ENCODE results near the gene CORIN.

The CORIN gene

DNA sequence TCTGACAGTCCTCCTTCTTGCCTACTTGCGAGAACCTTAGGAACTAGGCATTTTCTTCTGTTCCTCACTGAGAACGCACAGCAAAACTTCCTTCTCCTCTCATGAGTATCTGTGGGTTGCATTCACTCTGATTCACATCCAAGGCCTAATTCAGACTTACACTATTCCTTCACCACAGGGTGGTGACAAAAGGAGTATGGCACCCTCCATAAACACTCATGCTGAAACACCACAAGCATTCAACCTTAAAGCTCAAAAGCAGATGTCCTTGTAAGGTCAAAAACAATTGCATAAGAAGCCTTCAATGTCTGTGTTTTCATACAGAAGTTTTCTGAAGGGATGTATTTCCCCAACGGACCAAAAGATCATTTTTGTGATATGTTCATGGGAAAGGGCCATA lies 147.3 kb downstream of the CORIN start:
- no peak for DNase-seq (ENCODE audit: low read depth in 3 of 3)

DNA sequence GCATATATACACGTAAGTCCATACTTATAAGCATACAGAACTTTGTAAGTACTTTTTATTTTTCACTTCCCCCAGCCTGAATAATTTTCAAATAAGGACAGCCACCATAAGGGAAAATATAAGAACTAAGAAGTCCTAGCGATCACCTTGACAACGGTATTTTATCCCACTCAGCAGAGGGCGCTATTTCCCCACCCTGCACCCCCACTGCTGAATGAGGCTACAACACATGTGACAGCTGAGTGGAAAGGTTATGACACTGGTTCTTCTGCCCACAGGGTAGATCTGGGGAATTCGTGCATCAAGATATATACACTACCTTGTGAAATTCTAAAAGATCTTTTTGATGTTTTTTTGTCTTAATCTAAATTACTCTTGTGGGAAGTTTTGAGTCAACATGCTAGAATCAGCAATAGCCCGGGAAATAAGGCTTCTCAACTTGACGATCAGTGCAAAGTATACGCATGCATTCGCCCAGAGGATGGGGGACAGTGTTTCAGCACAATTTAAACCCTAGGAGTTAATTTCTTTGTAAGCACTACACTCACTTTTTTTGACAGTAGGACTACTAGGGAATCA lies 151.5 kb downstream of the CORIN start:
- DNase-seq (ENCODE audit: low read depth in 3 of 3), result peak; percentile 36 to 63 (median 49)

DNA sequence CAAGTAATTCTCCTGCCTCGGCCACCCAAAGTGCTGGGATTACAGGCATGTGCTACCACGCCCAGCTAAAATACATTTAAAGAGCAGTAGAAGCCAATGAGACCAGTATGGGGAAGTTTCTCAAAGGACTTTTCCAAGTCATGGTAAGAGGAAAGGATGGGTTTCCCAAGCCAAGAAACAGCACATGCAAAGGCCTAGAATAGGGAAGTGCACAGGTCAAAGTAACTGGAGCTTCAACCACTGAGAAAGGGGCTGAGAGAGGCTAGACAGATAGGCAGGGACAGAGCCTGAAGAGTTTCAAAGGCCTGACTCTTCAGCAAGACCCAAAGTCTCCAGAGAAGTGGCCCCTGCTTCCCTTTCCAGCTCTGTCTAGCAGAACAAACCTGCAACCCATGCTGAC lies 162.1 kb downstream of the CORIN start:
- no peak for DNase-seq (ENCODE audit: low read depth in 3 of 3)

DNA sequence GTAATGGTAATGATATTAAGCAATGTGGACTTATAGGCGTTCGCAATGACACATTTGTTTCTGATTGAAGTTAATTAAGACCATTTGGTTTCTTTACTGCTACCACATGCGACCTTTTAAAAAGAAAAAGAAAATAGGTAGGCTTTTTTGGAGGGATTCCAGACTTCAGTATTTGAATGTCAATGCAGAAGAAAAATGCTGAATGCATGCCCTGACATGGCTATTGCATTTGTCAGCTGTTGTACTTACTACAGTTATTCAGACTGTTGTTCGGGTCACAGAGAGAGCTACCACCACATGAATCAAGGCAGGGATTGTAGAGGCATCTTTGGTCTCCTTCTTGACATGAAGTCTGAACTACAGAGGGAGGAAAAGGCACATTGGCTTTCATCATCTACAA lies 163.7 kb downstream of the CORIN start:
- DNase-seq (ENCODE audit: low read depth in 3 of 3), result no peak

DNA sequence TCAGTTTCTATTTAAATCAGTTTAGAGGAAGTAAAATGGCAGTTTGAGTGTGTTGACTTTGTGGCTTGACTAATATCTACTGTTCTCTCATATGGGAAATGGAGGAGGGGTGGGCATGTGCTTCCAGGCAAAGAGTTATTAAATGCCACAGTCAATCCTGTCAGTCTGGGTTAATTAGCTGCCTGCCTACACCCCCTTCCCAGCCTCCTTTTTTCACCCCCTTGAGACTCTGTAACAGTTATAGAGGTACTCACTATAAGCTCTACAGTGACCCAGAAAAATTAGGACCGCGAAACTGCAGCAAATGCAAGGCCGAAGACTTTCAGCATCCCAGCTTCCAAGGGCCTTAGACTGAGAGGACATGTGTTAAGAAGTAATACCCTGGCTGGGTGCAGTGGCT lies 165.2 kb downstream of the CORIN start:
- DNase-seq (ENCODE audit: low read depth in 3 of 3), result no peak

DNA sequence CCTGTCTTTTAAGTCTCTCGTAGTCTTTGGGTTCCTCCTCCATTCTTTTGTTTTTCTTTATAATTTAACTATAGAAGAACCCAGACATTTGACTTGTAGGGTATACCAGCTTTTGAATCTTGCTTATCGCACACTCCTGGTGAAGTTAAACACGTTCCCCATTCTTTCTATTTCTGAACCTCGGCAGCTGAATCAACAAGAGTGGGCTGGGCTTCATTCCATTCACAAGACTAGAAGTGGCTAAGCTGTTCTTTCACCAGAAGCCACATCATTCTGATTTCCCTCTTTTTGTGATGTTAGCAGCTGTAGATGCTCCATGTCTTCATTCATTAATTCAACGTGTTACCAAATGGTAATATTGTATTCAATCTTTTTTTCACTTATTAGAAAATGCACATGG lies 167.9 kb downstream of the CORIN start:
- no peak for DNase-seq (ENCODE audit: low read depth in 3 of 3)

DNA sequence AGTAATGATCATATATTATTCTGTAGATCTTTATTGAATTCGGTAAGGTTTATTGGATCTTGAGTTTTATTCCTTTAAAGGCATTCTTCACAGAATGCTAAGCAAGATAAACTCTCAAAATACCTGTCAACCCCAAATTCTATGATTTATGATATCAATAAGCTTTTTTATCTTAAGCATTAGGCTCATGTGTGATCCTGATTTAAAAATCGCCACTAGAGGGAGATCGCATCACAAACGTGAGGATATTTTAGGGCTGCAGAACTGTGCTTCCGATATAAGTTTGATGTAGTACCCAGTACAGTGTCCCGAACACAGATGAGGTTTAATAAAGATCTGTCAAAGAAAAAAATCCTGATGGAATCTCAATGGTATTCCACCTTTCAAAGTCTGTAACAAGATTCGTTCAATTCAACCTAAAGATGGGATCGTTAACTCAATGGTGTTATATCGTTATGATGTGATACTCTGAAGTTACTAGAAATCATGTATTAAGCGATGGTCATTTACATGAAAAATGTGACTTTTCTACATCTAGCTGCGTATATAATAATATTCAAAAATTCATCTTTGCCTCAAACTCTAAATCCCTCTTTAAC lies 169.0 kb downstream of the CORIN start:
- no peak for DNase-seq (ENCODE audit: low read depth in 3 of 3)

DNA sequence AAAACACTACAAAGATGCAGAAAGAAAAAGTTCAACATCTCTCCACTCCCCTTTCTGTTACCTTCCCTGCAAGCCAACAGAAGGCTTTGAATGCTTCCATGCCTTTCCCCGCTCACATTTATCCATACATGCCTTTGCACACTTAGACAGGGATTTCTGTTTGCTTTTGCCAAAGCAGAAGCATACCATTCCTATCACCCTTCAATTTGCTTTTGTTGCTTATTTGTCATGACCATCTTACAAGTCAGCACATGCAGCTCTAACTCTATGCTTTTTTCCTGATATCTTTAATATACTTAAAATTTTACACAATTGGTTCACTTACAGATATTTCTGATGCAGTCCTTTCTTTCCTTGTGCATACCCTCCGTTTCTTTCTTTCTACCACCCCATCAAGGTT lies 169.6 kb downstream of the CORIN start:
- no peak for DNase-seq (ENCODE audit: low read depth in 3 of 3)

DNA sequence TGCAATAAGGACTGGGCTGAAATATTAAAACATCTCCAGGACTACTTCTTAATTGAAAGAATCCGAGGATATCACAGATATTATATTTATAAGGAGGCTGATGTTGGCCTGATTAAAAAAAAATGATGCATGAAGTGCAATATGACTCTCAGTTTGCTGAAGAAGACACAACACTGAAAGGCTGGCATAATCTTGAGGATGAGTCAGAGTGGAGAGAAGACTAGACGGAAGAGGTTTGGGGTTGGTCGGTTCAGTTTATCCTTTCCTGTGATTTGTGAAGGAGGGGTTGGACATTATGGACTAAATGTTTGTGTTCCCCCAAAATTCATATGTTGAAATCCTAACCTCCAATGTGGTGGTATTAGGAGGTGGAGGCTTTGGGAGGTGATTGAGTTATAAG lies 170.3 kb downstream of the CORIN start:
- no peak for DNase-seq (ENCODE audit: low read depth in 3 of 3)

DNA sequence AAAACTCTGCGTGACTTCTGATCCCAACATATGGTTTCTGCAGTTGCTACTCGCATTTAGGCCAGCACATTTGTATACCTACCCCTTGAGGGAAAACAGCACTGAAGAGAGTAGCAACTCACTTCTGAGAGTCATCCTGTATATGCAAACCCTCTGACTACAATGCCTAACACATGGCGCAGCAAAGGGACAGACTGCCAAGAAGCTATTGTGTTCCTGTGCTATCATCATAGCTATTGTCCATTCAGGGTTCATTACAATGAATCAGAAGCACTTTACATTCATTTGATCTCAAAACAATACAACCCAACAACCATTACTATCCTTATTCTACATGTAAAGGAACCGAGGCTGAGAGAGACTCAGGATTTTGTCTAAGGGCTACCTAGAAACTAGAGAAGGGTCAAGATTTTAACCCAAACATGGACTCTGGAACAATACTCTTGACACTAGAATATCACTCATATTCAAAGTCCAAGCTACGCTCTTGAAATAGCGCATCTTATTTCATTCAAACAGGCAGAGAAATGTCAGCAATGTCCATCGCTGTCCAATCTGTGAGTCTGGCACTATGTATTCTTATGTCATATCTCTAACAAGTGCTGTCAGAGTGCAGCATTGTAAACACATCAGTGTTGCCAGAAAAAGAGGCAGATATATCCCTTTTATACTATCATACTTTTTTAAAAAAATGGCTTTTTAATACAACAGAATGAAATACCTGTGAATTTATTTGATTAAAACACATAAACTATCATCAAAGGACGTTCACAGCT lies 173.6 kb downstream of the CORIN start:
- DNase-seq (ENCODE audit: low read depth in 3 of 3), result no peak

DNA sequence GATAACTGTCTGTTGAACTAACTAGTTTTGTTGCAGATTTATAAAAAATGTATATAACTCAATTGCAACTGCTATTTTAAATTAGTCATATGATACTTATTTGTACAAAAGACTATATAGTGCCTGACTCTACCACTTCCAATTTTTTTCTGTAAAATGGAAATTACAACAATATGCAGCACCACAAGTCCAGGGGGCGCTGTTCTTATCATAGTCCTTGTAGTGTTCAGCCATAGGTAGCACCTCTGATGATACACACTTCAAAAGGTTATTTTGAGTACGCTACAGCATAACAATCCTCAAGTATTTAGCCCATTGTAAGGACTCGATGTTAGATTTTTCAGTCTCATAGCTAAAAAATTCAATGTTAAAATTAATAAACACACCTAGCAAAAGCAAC lies 174.9 kb downstream of the CORIN start:
- DNase-seq (ENCODE audit: low read depth in 3 of 3), result peak in 1 of 3 experiments; percentile 15

DNA sequence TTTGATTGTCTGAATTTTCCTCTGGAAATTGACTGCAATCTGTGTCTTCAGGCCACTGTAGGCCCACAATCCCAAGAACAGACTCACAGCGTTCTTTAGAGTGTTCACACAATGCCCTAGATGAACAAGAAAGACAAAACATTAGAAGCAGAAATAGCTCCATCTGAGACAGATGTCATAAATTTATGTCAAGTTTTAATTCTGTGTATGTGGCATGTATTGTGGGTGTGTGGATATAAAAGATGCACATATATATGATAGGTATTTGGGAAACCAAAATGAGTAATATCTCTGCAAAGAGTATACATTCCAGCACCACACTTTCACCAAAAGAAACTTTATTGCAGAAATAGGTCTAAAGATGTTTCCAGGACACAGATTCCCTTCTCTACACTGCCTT lies 176.1 kb downstream of the CORIN start:
- DNase-seq (ENCODE audit: low read depth in 3 of 3), result no peak

DNA sequence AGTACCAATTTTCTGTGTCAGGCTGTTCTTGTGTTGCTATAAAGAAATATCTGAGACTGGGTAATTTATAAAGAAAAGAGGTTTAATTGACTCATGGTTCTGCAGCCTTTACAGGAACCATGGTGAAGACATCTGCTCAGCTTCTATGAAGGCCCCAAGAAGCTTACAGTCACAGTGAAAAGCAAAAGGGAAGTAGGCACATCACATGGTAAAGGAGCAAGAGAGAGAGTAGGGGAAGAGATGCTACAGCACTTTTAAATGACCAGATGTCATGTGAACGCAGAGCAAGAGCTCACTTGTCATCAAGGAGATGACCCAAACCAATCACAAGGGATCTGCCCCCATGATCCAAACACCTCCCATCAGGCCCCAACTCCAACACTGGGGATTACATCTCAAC lies 178.5 kb downstream of the CORIN start:
- no peak for DNase-seq (ENCODE audit: low read depth in 3 of 3)

DNA sequence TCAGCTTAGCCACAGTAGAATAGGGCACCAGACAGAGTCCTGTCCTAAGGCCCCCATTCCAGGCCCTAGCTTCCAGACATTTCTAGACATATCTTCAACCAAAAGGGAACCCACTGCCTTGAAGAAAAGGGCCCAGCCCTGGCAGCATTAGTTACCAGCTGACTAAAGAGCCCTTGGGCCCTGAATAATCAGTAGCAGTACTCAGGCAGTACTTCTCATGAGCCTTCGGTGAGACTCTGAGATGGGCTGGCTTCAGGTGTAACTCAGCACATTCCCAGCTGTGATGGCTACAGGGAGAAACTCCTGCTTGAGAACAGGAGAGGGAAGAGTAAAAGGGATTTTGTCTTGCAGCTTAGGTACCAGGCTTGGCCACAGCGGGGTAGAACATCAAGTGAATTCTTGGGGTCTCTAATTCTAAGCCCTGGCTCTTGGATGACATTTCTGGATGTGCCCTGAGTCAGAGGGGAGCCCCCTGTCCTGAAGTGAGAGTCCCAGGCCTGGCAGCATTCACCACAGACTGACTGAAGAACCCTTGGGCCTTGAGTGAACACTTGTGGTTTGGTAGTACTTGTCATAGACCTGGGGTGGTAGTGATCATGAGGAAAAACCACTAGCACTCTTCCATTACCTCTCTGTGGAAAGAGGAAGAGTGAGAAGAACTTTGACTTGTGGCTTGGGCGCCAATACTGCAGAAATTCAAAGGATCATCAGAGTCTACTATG lies 182.7 kb downstream of the CORIN start:
- no peak for DNase-seq (ENCODE audit: low read depth in 3 of 3)

DNA sequence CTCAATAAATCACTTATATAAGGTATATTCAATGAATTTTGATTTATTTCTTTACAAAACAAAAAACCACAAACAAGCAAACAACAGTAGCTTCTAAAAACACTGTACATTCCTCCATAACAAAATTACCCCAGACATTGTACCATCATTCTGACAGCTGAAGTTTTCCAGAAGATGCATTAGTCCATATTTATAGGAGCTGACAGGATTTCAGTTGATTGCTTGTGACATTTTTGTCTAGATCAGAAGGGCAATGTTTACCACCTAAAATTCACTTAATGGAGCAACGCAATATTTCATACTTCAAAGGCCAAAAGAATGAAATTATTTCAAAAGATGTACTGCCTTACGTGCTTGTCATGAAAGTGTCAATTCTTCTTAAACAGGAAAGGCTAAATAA lies 185.8 kb downstream of the CORIN start:
- DNase-seq (ENCODE audit: low read depth in 3 of 3), result no peak

DNA sequence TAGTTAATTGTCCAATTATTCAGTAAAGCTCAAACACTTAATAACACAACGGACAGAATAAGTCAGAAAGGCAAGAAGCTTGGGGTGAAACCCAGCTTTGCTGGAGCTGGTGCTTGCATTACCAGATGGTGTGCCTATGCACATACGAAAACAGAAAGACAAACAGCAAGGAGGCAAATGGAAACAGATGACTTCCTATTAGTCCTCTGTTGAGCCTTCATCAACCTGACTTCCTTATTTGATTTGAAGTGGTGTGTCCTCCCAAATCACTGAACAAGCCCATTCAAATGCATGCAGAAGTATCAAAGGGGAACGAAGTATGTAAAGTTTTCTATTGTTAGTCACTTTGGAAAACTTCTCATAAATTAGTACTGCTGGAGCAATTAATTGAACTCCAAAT lies 186.6 kb downstream of the CORIN start:
- no peak for DNase-seq (ENCODE audit: low read depth in 3 of 3)

DNA sequence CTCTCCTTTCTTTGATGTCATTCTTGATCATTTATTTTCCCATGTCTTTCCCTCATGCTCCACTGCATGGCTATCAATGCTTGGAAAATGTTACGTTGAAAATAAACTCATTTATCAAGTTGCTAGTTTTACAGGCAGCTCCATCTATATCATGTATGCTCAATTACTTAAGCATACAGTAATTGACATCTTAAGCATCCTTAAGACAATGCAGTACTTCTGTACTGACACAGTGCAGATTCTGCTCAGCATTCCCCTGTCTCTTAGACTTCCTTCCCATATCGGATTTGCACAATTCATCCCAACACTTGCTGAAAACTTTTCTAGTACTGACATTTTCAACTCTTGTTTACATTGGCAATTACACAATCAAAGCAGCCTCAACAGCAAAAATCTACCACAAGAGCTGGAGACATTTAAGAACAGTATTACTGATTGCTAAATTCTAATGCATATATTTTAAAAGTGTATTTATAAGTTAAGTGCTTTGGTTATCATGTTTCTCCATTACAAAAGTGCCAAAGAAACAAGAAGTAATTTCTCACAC lies 187.2 kb downstream of the CORIN start:
- DNase-seq (ENCODE audit: low read depth in 3 of 3), result no peak

DNA sequence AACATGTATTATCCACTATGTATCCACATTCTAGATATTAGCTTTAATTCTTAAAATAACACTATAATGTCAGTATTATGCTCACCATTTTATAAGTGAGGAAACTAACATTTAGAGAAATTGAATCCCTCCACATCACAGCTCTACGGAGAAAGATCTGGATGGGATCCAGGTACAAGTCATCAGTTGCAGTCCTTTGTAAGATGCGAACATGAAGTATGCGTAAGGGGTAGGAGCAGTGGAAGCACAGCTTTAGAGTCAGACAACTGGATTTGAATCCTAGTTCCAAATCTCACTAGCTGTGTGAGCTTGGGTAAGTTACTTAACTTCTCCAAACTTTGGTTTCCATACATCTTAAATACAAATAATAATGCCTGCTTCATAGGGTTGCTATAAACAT lies 190.3 kb downstream of the CORIN start:
- no peak for DNase-seq (ENCODE audit: low read depth in 3 of 3)

DNA sequence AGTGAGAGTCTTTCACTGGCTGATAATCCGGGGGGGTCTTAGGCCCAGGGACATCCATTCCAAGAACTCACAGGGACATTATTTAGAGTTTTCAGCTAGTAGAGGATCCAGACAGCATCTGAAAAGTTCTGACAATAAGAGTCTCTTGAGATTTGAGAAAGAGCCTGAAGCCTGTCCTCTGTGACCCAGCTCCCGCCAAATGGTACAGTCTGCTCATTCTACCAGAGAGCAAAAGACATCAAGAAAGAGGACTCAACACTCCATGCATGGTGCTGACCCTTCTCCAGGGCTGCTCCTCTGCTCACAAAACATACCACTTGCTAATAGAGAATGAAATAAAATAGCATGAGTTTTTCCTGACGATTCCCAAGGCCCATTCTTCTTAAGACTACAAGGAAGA lies 190.8 kb downstream of the CORIN start:
- DNase-seq (ENCODE audit: low read depth in 3 of 3), result no peak

DNA sequence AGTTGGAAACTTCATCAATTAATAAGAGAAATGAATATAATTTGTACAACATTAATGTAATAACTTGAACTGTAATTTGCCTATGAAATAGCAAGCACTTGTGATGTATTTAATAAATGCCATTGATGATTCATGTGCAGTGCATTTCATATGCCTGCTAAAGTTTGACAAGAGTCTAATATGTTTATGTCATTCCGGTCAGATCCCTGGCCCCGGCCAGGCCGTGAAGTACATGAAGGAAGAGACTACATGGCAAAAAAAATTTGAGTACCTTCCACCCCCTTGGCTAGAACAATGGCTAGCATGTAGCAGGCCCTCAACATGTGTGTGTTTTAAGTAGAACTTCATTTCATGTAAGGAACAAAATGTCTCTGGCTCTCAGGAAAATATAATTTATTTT lies 191.5 kb downstream of the CORIN start:
- DNase-seq (ENCODE audit: low read depth in 3 of 3), result no peak

DNA sequence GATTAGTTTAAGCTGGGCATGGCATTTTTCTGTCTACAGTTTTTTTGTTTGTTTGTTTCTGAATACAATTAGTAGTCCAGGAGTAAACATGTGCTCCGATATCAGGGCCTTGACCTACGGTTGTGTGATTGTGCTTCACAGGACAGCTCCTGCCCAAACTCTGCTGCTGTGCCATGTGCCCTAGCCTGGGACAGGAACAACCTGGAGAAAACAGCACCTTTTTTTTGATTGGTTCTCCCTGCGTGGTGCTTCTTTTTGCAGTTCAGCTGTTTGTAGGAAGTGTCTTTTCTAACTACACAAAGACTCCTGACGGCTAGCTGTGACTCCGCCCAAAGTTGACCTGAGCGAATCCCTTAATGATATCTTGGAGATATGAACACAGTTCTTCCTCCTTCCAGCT lies 194.0 kb downstream of the CORIN start:
- DNase-seq (ENCODE audit: low read depth in 3 of 3), result no peak

DNA sequence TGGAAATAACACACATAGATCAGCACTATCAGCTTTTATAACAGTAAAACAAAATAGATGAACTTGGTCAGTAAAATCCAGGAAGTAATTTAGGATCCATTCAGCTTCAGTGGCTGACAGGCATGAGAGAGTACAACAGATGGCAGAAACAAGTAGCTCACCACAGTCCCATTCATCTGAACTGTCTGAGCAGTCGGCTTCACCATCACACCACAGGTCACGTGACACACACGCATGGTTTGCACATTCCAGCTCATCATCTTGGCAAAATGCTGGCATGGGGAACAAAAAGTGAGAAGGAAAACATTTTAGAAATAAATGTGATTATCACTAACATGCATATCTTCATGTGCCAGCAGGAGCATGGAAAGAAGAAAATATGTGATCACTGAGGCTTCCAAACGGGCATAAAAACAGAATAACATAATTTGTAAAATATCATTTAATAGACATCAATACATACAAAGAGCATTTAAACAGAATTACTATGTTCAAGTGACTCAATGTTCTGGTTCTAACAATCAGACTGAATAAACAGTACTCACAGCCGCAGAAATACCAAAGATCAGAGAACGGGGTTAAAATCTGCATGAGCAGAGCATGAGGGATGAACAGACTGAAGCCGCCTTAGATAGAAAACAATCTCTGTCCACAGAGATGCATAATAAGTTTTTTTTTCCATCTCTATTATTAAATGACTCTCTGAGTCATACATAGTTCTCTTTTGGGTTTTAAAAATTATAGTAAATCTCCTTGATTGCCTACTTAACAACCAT lies 194.7 kb downstream of the CORIN start:
- DNase-seq (ENCODE audit: low read depth in 3 of 3), result no peak
